ENCODE results near the gene NKD2.

DNA sequence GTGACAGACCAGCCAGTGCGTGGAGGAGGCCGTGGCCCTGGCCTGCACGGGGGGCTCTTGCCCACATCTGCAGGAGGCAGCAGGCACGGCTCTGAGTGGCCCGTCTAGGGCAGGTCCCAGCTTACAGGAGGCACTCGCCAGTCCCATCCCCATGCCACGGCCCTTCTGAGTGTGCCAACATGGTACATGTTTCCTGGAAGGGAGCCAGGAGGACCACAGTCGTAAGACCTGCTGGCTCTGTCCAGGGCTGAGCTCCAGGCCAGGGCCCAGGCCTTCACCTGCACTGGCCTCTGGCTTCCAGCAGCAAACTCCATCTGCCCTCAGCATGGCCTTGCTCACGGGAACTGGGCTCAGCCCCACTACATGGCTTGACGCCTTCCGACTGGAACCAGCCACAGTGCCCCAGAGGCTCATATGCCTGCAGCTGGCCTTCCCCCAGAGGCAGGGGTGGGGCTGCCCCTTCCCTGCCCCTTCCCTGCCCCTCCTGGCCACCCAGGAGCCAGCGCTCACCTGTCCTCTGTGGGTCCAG, 3.8 kb downstream of the NKD2 start:
- TF ChIP-seq CTCF (IDR thresholded peaks at IDR 0.05) (no peak), POLR2A (IDR thresholded peaks at IDR 0.05) (no peak)
